Mesodermal cell (in vitro differentiated cells): ENCODE results near the gene TMEM232.

Experiments
- H3K27ac ChIP-seq: 2 replicates; pipeline ENCODE4 v1.7.0; 2013; ENCODE audit warnings: mild to moderate bottlenecking, low read depth, low read length, moderate library complexity; ENCODE audit not compliant: severe bottlenecking
- H3K36me3 ChIP-seq: 2 replicates; pipeline ENCODE4 v1.7.1; 2013; ENCODE audit warnings: mild to moderate bottlenecking, low read length, moderate library complexity; ENCODE audit not compliant: control insufficient read depth, insufficient read depth
- H3K4me1 ChIP-seq: one replicate; pipeline ENCODE4 v1.7.1; 2013; ENCODE audit warnings: mild to moderate bottlenecking, low read length; ENCODE audit not compliant: insufficient read depth, control insufficient read depth, poor library complexity, severe bottlenecking
- H3K4me3 ChIP-seq: 2 replicates; pipeline ENCODE4 v1.7.0; 2013; ENCODE audit warnings: low read length, control low read depth, mild to moderate bottlenecking; ENCODE audit not compliant: insufficient read depth, poor library complexity, severe bottlenecking; ENCODE audit errors: extremely low read depth
- H3K9me3 ChIP-seq: 2 replicates; pipeline ENCODE4 v1.7.1; 2013; ENCODE audit warnings: mild to moderate bottlenecking, low read length, moderate library complexity; ENCODE audit not compliant: control insufficient read depth
- WGBS, 2 experiments: methylation state at CpG; one replicate each; pipeline ENCODE4 v1.1.5; 2013; ENCODE audit warnings: missing lambda C conversion rate in 2 of 2; ENCODE audit not compliant: insufficient coverage in 2 of 2; 5-methylcytosine and 5-hydroxymethylcytosine counted together

TMEM232 gene

GRCh38 chr5:110463106-110463505, 263.4 kb downstream of the TMEM232 start:
- no CpG with 5 or more reads among the region's 2 CpGs for WGBS, 2 experiments
- H3K4me3 ChIP-seq = no peak overlapping the region
- no peaks in the 10 kb centered on the region for H3K36me3 ChIP-seq
- H3K27ac ChIP-seq = no peak overlapping the region
- H3K4me1 ChIP-seq = no peaks in the 10 kb centered on the region
- H3K9me3 ChIP-seq = no peaks in the 10 kb centered on the region

- 83 to 100% methylated on average over 1 to 2 of the region's 4 CpGs for WGBS, 2 experiments
- H3K4me3 ChIP-seq = no peak overlapping the region
Measured at GRCh38 chr5:110460837-110461236, 265.6 kb downstream of the TMEM232 start.

GRCh38 chr5:110458313-110458712, 268.2 kb downstream of the TMEM232 start:
- no peaks in the 10 kb centered on the region for H3K36me3 ChIP-seq
- H3K4me1 ChIP-seq = no peaks in the 10 kb centered on the region
- no peaks in the 10 kb centered on the region for H3K9me3 ChIP-seq
- no CpG with 5 or more reads among the region's 1 CpG for WGBS, 2 experiments
- H3K4me3 ChIP-seq = no peak overlapping the region
- H3K27ac ChIP-seq = no peak overlapping the region

More at GRCh38 chr5:110460837-110461236, 265.6 kb downstream of the TMEM232 start:
- Histone ChIP-seq H3K4me1 (no peaks in the 10 kb centered on the region), H3K9me3 (no peaks in the 10 kb centered on the region), H3K36me3 (no peaks in the 10 kb centered on the region), H3K27ac (no peak overlapping the region)

GRCh38 chr5:110442856-110443255, 283.6 kb downstream of the TMEM232 start:
- Histone ChIP-seq H3K4me3 (no peak overlapping the region), H3K27ac (no peak overlapping the region), H3K9me3 (no peaks in the 10 kb centered on the region), H3K4me1 (no peaks in the 10 kb centered on the region), H3K36me3 (no peaks in the 10 kb centered on the region)
- 90 to 100% methylated on average over 4 of the region's 4 CpGs for WGBS, 2 experiments

- H3K36me3 ChIP-seq = no peaks in the 10 kb centered on the region
- WGBS, 2 experiments = 33 to 43% methylated on average over 1 of the region's 2 CpGs
- H3K4me1 ChIP-seq = no peaks in the 10 kb centered on the region
- no peaks in the 10 kb centered on the region for H3K9me3 ChIP-seq
- no peak overlapping the region for H3K27ac ChIP-seq
- H3K4me3 ChIP-seq = no peak overlapping the region
Measured at GRCh38 chr5:110441035-110441434, 285.4 kb downstream of the TMEM232 start.

GRCh38 chr5:110440058-110440457, 286.4 kb downstream of the TMEM232 start:
- H3K4me3 ChIP-seq = no peak overlapping the region
- H3K9me3 ChIP-seq = no peaks in the 10 kb centered on the region
- WGBS, 2 experiments = 86% methylated on average over 1 of the region's 2 CpGs; no CpG with 5 or more reads in 1 of the 2 experiments
- H3K4me1 ChIP-seq = no peaks in the 10 kb centered on the region
- no peaks in the 10 kb centered on the region for H3K36me3 ChIP-seq
- H3K27ac ChIP-seq = no peak overlapping the region

GRCh38 chr5:110439296-110439695, 287.2 kb downstream of the TMEM232 start:
- H3K4me1 ChIP-seq = no peaks in the 10 kb centered on the region
- no peaks in the 10 kb centered on the region for H3K9me3 ChIP-seq
- no peaks in the 10 kb centered on the region for H3K36me3 ChIP-seq
- no peak overlapping the region for H3K27ac ChIP-seq
- 94 to 100% methylated on average over 1 to 2 of the region's 3 CpGs for WGBS, 2 experiments
- no peak overlapping the region for H3K4me3 ChIP-seq

GRCh38 chr5:110435207-110435606, 291.3 kb downstream of the TMEM232 start:
- WGBS, 2 experiments = no CpG with 5 or more reads among the region's 2 CpGs
- no peaks in the 10 kb centered on the region for H3K36me3 ChIP-seq
- no peaks in the 10 kb centered on the region for H3K4me1 ChIP-seq
- no peak overlapping the region for H3K27ac ChIP-seq
- H3K4me3 ChIP-seq = no peak overlapping the region
- H3K9me3 ChIP-seq = no peaks in the 10 kb centered on the region

GRCh38 chr5:110431603-110432002, 294.9 kb downstream of the TMEM232 start:
- no peaks in the 10 kb centered on the region for H3K4me1 ChIP-seq
- no peak overlapping the region for H3K4me3 ChIP-seq
- no peak overlapping the region for H3K27ac ChIP-seq
- H3K36me3 ChIP-seq = no peaks in the 10 kb centered on the region
- no peaks in the 10 kb centered on the region for H3K9me3 ChIP-seq

- Histone ChIP-seq H3K27ac (no peak overlapping the region), H3K9me3 (no peaks in the 10 kb centered on the region), H3K36me3 (no peaks in the 10 kb centered on the region), H3K4me3 (no peak overlapping the region), H3K4me1 (no peaks in the 10 kb centered on the region)
- WGBS, 2 experiments = no CpG with 5 or more reads among the region's 2 CpGs
Measured at GRCh38 chr5:110414360-110414759, 312.1 kb downstream of the TMEM232 start.

GRCh38 chr5:110413856-110414255, 312.6 kb downstream of the TMEM232 start:
- peak overlapping the region; percentile 30 for H3K27ac ChIP-seq
- H3K9me3 ChIP-seq = no peaks in the 10 kb centered on the region
- H3K36me3 ChIP-seq = no peaks in the 10 kb centered on the region
- WGBS, 2 experiments = 100% methylated on average over 1 of the region's 2 CpGs
- no peaks in the 10 kb centered on the region for H3K4me1 ChIP-seq
- H3K4me3 ChIP-seq = no peak overlapping the region
